DMS 273 treated with DMSO at 0.1 percent for 48 hours (cell line): Measurements from ENCODE around the gene SMTN.

ENCODE experiments used
- DNase-seq: peaks from one replicate; lab custom pipeline; 2025; lab: John Stamatoyannopoulos, UW

Gene SMTN

DNA sequence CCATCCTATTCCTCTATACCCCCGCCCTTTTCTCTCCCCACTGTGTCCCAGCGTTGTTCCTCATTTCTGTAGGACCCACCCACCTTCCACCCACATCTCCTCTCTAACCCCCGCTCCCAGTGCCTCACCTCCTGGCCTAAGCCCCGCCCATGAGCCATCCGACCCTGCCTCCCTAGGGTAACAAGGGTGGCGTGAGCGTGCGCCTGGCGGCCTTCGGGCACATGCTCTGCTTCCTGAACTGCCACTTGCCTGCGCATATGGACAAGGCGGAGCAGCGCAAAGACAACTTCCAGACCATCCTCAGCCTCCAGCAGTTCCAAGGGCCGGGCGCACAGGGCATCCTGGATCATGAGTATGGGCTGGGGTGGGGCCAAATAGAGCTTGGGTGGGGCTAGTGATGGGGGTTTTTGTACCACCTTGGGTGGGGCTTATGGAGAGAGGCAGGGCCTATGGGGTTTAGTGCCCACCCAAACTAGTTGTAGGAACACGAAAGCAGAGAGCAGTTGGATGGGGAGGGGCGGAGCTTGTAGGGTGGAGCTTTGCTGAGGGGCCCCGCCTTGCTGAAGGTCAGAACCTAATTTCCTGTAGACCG lies 46.2 kb downstream of the SMTN start:
- DNase-seq = no peak

DNA sequence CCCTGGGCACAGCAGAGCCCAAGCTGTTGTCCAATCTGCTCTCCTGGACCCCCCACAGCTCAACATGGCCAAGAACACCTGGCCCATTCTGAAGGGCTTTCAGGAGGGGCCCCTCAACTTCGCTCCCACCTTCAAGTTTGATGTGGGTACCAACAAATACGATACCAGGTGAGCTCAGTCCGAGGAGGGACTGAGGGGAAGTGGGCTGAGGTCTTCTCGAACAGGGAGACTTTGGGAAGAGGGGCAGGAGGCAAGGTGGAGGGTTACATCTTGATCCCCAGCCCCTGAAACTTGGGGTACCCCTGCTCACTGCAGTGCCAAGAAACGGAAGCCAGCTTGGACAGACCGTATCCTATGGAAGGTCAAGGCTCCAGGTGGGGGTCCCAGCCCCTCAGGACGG lies 47.0 kb downstream of the SMTN start:
- DNase-seq = no peak

DNA sequence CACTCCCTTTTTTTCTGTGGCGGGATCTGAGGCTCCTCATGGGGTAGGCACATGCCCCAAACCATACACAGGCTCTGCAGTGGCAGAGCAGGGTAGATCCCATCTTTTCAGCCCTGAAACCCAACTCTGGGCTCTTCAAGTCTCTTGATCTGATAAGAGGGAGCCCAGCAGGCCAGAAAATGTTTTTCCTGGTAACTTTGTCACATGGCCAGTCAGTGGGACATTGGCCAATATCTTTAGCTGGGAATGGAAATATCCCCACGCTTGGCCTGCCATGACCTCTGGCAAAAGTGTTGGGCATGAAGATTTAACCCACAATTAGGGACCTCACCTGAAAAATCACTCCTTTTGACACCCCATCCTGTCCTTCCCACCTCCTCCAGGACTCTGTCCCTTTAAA lies 49.8 kb downstream of the SMTN start:
- DNase-seq = peak; percentile 28

DNA sequence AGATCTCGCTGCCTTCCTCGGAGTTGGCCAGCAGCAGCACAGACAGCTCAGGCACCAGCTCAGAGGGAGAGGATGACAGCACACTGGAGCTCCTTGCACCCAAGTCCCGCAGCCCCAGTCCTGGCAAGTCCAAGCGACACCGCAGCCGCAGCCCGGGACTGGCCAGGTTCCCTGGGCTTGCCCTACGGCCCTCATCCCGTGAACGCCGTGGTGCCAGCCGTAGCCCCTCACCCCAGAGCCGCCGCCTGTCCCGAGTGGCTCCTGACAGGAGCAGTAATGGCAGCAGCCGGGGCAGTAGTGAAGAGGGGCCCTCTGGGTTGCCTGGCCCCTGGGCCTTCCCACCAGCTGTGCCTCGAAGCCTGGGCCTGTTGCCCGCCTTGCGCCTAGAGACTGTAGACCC lies 52.8 kb downstream of the SMTN start:
- DNase-seq = no peak

DNA sequence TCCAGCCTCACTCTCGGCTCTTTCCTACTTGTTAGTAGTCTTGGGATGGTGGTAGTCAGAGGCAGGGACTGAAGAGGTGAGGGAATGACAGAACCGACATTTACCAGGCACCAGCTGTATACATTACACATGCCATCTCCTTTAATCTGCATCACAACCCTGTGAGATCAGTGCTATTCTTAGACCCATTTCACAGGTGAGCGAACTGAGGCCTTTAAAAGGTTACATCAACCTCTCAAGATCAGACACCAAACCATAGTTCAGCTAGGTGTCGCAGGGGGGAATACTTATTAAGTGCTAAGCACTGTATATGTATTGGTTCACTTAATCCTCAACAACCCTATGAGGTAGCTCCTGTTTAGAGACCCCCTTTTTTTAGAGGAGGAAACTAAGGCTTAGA lies 53.6 kb downstream of the SMTN start:
- DNase-seq = no peak

DNA sequence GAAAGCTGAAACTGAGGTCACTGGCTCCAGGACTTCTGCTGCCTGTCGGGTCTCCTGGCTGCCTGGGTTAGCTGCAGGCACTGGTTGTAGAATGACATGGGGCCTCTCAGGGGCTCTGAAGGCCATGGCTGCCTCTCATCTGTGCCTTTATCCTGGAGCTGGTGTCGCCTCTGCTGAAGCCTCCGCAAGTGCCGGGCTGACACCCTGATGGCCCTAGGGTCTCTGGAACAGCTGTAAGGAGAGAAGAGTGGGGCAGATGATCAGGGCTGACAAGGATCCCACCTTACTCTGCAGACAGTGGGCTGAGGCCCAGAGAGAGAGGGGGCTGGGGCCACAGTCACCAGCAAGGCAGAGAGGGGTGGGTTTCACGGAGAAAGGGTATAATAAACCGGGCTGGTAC lies 54.6 kb downstream of the SMTN start:
- no peak for DNase-seq

DNA sequence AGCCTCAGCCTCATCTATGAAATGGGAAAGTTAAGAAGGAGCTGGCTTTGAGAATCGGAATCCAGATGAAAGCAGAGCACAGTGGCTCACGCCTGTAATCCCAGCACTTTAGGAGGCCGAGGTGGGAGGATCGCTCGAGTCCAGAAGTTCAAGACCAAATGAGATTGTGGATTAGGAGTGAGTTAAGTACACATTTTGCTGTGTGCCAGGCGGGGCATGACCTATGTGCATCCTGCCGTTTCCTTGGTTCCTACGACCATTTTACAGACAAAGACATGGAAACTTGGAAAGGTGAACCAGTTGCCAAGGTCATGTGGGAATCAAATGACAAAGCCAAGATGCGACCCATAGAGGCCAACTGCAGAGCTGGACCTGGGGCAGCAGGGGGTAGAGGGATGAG lies 55.0 kb downstream of the SMTN start:
- DNase-seq = no peak

DNA sequence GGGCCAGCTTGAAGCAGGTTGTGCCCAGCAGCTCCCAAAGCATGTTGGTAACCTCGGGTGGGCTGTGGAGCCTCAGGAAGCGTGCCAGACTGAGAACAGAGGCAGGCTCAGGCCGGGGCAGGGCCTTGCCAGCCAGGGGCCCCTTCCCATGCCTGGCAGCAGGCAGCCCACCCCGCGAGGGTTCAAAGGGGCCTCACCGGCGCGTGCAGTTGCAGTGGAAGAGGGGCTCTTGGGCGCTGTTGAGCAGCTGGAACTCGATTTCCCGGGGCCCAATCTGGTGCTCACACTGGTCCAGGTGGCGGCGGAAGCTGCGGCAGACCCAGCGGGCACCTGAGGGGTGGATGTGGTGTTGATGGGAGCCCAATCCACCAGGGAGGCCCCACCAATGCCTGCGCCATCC lies 55.6 kb downstream of the SMTN start:
- DNase-seq = no peak

DNA sequence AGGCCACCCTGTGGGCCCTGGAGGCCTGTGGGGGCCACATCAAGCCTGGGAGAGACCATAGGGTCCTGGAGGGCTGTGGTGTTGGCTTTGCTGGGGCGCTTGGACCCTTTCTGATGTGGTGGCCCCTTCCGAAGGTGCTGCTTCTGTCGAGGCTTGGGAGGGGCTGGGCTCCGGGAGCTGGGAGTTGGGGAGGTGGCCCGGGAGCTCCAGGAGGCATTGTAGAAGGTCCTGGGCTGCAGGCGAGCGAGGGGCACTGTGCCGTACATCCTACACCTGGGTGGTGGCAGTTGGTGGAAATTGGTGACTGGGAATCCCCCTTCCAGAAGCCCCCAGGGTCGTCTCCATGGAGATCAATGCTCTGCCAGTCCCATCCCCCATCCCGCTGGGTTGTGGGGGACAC lies 56.6 kb downstream of the SMTN start:
- no peak for DNase-seq

DNA sequence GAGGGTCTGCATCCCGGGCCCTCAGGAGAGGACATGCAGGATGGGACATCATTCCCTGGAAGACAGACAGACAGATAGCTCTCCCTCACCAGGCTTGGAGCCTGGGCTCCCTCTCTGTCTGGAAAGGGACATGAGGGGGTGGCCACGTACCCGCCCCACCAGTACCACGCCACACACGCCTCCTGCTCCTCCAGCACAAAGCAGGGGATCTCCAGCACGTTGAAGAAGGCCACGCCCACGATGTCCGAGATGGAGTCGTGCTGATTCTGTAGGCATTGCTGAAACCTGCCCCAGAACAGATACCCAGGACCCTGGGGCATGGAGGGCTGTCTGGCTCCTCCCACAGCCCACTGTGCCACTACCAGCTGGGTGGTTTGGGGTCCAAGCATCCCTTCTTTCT lies 57.0 kb downstream of the SMTN start:
- no peak for DNase-seq

DNA sequence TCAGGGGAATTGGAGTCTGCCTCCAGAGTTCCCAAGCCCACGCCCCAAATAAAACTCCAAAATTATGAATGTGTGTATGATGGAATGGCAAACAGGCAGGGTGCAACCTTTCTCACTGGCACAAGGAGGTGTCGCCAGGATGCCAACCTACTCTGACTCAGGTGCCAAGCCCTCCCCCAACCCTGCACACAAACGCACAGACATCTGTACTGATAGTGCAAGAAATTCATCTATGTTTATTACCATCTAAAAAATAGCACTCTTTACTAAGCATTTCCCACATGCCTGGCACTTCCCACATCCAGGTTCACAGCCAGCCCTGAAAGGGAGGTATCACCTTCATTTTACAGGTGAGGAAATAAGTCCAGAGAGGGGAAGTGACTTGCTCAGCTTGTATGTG lies 57.9 kb downstream of the SMTN start:
- DNase-seq = no peak

DNA sequence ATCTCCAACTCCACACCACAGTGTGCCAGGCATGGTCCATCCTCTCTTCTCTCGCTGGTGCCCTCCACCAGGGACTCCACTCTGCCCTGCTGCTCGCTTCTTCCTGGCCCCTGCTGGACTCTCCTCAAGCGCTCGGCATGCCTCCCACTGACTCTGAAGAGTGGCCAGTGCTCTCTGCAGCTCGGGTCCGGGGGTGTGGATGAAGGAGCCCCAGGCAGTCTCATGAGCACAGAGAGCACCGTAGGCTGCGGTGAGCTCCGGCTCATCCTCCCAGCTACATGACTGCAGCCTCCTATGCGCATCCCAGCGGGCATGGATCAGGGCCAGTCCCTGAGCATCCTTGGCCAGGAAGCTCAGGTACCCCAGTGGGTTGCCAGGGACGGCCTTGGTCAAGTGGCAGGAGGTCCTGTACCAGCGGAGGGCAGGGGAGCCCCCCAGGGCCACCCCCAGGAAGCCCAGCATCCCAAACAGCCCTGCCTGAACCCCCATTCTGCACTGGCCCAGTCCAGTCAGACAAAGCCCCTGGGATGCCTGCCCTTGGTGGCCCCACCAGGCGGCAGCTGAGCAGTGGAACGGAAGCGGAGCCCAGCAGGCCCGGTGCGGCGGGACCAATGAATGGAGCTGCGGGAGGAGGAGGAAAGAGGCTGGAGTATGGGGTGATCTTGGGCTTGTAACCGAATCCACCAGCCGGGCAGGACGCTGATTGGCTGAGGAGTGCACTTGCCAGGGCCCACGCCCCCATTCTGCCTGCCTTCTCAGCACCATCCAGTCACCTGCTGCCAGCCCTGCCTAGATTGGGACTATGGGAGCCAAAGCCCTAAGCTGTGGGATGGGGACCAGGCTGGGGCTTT lies 59.0 kb downstream of the SMTN start, which contains the start of gene PLA2G3:
Gene PLA2G3 (minus strand): TSS at position 643 of the 851 bp plus-strand sequence. CDS start 154 bp downstream, at position 489.
- DNase-seq = peak; percentile 83

DNA sequence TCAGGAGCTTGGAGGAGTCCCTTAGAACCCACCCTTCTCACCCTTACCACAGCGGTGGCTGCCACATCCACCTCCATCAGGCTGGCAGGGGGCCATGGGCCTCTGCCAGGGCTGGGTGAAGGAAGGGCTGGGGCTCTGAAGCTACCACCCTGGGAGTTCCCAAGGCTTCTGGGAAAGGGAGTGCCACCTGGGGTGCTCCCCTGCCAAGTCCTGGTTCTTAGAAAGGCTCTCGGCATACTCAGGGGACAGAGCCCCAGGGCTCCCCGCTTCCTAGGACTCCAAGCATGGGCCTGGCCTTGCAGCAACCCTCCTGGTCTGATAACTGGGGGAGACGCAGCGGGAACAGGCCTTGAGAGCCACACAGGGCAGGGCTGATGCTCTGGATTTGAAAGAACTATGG lies 59.6 kb downstream of the SMTN start:
- DNase-seq = no peak

DNA sequence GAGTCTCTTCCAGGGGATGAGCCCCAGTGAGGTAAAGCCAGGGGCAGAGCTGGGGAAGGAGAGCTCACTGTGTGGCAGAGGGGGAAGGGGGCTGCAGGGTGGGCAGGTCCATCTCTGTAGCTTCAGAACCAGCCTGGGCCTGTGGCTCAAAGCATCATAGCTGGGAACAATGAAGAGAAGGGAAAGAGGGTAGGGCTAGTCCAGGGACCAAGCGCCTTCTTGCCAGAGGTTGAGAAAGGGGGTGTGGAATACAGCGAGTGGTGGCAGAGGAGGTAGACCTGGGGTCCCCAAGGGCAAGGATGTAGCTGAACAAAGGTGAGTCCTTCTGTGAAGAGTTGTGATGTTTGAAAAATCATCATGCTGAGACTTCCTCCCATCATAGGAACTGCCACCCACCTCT lies 60.4 kb downstream of the SMTN start:
- DNase-seq = no peak

DNA sequence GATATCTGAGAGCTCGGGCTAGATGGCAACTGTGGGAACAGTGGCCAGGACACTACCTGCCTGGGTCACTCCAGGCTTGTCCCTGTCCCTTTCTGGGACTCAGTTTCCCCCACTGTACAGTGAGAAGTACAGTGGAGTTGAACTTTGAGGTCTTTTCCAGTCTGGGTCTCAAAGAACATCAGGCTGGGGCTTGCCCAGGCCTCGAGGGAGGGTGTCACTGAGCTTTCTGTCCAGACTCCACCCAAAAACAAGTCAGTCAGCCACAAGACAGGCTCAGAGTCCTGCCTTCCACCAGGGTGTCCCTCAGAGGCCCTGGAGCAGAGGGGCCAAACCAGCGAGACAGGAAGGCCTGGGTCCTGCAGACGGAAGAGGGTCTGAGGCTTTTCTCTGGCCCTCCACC lies 61.2 kb downstream of the SMTN start:
- no peak for DNase-seq

DNA sequence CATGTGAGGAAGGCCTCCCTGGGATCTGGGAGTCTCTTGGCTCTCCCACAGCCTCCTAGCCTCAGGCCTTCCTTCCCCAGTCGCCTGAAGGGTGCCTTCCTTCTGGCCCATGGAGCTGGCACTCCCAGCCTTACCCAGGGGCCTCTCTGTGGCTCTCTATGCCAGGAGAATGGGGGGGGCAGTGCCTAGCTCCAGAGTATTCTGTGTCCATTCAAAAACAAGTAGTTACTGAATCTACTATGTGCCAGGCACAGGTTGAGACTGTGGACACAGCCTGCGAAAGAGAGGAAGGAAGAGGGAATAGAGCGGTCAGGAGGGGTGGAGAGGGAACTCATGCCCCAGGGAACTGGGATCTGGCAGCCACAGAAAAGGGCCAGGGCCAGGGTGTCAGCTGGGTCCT lies 61.9 kb downstream of the SMTN start:
- DNase-seq = no peak

DNA sequence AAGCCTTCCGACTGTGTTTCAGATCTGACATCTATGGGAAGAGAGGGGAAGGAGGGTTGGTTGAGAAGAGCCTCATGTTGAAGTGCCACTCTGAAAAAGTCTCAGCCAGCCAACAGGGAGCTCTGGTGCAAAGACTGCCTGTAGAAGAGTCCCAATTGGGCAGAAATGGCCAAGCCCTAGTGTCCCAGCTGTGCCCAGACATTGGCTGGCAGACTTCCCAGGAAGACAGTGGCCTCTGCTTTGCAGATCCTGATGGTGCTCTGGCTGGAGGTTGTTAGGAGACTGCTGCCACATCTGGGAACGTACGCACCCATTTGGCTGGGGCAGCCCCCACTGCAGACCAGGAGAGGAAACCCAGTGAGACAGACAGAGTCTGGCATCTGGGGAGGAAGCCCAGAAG lies 62.4 kb downstream of the SMTN start:
- no peak for DNase-seq

DNA sequence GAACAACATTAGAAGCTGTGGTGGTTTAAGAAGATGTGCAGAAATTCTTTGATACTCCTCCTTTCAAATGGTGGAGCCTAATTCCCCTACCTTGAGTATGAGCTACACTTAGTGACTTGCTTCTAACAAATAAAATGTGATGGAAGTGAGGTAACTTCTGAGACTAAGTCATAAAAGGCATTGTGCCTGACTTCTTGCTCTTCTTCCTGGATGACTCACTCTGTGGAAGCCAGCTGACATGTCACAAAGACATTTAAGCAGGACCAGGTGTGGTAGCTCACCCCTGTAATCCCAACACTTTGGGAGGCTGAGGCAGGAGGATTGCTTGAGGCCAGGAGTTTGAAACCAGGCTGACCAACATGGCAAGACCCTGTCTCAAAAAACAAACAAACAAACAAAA lies 63.1 kb downstream of the SMTN start:
- no peak for DNase-seq

DNA sequence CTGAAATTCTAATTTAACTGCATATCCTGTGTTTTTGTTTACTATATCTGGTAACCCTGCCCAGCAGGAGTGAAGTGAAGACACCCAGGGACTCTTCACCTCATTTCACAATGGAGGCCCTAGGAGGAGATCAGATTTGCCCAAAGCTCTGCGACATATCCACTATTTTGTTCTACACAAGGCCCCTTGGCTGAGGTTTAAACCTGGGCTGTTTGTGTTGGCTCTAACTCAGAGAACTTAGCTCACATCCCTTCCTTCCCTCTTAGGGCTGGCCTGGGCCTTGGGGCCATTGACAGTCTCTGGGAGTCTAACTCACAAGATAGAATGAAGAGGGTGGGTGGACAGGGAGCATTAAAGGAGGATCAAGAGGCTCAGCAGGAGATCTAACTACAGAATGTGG lies 67.4 kb downstream of the SMTN start:
- DNase-seq = no peak

DNA sequence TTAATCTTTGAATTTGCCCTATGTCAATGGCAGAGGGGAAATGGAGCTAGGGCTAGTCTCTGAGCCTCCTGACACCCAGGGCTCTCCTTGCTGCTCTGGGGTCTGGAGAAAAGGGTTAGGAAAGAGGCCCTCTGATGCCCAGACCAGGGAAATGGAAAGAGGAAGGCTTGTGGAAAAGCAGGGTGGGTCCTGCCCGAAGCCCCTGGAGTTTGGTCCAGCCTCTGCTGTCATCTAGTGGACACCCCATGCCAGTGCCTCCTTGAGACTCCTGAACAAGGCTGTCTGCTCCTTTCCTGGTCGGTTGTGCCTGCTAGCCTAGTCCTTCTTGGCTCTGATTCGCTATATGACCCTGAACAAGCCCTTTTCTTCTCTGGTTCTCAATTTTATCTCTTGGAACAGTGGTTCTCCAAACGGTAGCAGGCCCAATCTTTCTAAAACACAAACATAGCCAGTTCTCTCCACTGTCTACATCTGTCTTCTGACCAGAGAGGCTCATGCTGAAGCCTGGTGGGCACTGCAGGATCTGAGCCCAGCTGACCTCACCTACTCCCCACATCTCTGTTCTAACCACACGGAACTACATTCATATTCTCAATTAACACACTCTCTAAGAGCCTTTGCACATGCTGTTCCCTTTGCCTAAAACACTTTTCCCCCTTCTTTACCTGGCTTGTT lies 68.0 kb downstream of the SMTN start:
- DNase-seq = peak; percentile 47

DNA sequence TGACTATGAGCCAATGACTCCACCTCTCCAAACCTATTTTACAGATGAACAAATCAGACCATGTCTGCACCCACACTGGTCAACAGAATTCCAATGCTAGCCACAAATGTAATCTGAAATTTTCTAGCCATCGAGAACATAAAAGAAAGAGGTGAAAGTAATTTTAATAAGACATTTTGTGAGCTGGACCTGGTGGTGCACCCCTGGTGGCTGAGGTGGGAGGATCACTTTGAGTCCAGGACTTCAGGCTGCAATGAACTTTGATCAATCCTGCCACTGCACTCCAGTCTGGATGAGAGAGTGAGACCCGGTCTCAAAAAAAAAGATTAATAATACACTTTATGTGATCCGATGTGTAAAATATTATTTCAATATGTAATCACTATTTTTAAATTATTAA lies 69.5 kb downstream of the SMTN start:
- no peak for DNase-seq

DNA sequence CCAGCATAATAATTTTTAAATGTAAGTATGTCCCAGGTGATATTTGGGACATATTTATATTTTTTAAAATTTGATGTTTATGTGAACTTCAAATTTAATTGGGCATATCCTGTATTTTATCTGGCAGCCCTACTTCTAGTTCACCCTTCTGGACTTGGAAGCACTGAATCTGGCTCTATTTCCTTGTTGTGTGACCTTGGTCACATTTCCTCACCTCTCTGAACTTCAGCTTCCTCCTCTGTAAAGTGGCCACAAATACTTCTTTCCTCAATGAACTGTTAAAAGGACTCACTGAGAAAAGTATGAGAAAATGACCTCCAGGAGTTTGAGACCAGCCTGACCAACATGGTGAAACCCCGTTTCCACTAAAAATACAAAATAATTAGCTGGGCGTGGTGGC lies 70.8 kb downstream of the SMTN start:
- no peak for DNase-seq

DNA sequence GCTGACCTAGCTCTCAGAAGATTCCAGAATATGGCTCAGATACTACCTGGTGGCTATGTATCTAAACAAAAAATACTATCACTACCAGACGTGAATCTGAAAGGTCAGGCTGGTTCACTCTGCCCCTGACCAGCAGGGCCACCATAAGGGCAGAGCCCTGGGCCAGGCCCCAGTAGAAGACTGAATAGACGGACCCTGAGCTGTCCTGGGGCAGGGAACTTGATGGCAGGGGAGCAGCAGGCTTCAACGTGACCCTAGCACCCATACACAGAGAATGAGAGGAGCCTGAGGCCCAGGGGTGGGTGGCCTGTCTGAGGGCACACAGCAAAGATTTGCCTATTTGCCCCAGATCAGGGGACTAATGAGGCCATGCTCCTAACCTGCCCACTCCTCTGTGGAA lies 72.2 kb downstream of the SMTN start:
- DNase-seq = no peak
